ENCODE data around the gene RFNG. TPM values are rescaled to one million over a fixed set of nuclear protein-coding genes. Genes with fewer than 3 reads are reported as not detected.
A peak's percentile ranks its signal among the peaks of the same experiment; 100 is the strongest.

The RFNG gene
- total RNA-seq, 1 experiment from 2014 or later: 68.5 TPM

GRCh38 chr17:82022310-82022980 lies 29.2 kb downstream of the RFNG start, which contains the start of gene CENPX:
CENPX (minus strand) TSS chr17:82022878; CDS start chr17:82022861, 17 bp downstream.
- in situ Hi-C loops (cut with HindIII; ENCODE audit: low pct_unique_long_range_greater_than_20kb, low sequenced_read_pairs): no loop called here
- DNase-seq (ENCODE audit: low read depth): no peak

- DNase-seq (ENCODE audit: low read depth): no peak
- in situ Hi-C loops (cut with HindIII; ENCODE audit: low pct_unique_long_range_greater_than_20kb, low sequenced_read_pairs): no loop called here
Observed at GRCh38 chr17:82021900-82022309, 29.7 kb downstream of the RFNG start.

DNA sequence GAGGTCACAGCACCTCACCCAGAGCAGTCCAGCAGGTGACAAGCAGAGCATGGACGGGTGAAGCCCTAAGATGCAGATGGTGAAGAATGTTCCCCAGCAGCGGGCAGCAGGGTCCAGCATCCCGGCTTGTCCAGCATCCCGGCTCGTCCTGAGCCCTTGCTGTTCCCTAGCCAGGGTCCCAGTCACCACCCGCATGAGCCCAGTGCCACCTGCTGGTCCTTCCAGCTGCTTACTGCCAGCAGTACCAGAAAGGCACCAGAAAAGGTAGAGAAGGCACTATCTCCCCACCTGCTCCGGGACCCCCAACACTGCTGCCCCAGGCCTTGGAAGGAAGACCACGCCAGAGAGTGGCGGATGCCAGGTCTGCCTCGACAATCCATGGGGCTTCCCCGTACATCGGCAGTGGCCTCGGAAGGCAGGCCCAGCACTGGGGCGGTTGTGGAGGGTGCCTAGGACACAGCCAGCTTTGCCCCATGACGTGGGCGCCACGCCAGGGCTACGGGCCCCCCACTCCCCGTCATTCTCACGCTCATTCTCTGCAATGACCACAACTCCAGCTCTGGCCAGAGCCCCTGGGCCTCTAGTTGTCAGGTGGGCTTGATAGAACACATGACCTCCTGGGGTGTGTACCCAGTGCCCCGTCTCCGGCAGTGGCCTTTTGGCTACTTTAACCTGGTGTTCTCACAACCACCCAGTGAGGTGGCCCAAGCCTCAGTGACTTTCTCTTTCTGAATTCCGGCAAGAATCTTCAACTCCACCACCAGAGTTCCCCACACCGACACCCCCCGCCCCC lies 30.3 kb downstream of the RFNG start:
- in situ Hi-C loops (cut with HindIII; ENCODE audit: low pct_unique_long_range_greater_than_20kb, low sequenced_read_pairs): no loop called here
- peak; percentile 69 for DNase-seq (ENCODE audit: low read depth)

GRCh38 chr17:82020572-82021106 lies 31.0 kb downstream of the RFNG start:
- in situ Hi-C loops (cut with HindIII; ENCODE audit: low pct_unique_long_range_greater_than_20kb, low sequenced_read_pairs): no loop called here
- no peak for DNase-seq (ENCODE audit: low read depth)

DNA sequence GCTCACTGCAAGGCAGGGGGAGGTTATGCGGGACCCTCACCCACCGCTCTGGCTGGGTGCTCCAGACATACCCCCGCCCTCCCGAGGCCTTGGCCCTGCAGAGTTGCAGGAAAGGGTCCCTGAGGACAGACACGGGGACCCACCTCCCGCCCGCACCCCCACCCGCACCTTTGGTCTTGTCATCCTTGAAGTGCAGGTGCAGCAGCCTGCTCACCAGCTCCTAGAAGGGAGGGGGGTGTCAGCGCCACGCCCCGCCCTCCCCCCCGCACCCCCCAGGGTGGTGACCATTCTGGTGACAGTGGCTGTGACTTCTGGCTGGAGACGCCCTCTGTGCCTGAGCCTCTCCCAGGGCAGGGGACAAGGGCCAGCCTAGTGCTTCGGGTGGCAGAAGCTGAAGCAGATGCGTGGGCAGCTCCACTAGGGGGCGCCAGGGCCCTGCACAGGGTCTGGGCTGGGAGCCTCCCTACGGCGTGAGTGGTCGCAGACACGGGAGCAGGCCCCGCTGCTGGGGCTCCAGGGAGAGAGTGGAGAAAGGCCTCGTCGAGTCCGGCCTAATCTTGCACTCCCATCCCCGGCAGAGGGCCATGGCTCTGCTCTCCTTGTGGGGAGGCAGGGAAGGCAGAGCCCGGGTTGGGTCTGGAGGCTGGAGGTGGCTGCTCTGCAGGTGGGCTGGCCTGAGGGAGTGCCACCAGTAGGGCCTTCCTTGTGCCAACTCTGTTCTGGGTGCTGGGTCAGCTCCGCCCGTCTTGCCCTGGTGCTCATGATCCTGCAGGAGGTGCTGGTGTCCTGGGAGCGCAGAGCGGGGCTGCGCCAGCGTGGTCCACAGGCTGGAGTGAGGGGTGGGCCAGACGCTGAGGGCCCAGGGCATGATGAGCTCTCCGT lies 31.7 kb downstream of the RFNG start:
- in situ Hi-C loops (cut with HindIII; ENCODE audit: low pct_unique_long_range_greater_than_20kb, low sequenced_read_pairs): no loop called here
- DNase-seq (ENCODE audit: low read depth): peak; percentile 31

DNA sequence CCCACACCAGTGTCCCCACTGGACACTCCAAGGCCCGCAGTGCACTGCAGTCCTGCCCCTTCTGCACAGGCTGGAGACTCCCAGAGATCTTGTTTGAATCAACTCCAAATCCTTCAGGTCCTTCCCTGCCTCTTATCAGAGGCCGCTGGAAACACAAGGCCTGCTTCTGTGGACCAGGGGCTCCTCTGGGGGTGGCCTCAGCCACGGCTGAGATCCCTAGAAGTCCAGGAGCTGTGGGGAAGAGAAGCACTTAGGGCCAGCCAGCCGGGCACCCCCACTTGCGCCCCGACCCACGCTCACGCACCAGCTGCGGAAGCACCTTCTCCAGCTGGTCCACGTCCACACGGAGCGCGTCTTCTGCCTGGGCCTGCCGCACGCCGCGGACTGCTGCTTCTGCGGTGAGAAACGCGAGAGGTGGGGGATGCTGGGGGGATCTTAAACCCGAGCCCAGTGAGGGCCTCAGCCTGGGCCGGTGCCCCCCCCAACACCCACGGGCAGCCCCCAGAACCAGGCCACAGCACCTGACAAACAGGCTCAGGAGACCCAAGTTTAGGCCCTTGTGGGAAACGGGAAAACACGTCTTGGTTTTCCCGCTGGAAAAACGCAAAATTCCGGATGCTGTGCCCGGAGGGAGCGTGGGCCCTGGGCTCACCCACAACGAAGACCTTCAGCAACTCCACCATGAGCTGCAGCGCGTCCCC lies 32.5 kb downstream of the RFNG start:
- in situ Hi-C loops (cut with HindIII; ENCODE audit: low pct_unique_long_range_greater_than_20kb, low sequenced_read_pairs): no loop called here
- no peak for DNase-seq (ENCODE audit: low read depth)

DNA sequence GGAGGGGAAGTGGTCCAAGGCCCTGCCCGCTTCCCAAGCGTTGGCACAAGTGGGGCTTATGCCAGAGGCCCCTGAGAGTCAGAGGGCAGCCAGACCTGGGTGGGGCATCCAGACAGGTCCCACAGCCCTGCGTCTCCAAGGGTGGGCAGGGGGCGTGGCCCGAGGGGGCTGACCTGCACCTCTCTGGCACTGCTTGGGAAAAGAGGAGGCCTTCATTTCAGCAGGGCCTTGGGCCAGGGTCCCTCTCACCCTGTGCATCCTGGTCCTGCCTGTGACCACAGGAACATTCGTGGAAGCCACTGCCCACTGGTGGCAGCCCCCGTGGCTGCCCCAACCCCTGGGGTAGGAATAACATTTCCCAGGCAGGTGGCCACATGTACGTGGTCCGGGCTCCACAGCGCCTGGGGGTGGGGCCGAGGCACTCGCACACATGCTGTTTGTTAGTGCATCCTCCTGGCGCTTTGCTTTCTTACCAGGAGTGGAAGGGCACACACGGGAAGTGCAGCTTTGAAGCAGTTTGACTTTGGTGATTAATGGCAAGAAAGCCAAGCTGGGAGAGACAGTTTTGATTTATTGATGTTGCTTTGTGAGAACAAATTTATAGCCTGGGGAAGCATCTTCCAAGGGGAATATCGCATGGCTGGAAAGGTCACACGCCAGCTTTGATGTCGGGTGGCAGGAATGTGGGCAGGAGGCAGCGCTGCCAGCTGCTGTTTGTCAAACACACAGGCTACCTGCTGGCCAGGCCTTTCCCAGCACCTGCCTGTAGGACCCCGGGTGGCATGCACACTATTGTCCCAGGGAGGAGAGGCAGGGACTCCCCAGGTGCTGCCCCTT lies 33.2 kb downstream of the RFNG start:
- in situ Hi-C loops (cut with HindIII; ENCODE audit: low pct_unique_long_range_greater_than_20kb, low sequenced_read_pairs): no loop called here
- DNase-seq (ENCODE audit: low read depth): no peak

GRCh38 chr17:82017612-82018151 lies 33.9 kb downstream of the RFNG start:
- in situ Hi-C loops (cut with HindIII; ENCODE audit: low pct_unique_long_range_greater_than_20kb, low sequenced_read_pairs): no loop called here
- no peak for DNase-seq (ENCODE audit: low read depth)

GRCh38 chr17:82016875-82017459 lies 34.6 kb downstream of the RFNG start:
- DNase-seq (ENCODE audit: low read depth): no peak
- in situ Hi-C loops (cut with HindIII; ENCODE audit: low pct_unique_long_range_greater_than_20kb, low sequenced_read_pairs): no loop called here

DNA sequence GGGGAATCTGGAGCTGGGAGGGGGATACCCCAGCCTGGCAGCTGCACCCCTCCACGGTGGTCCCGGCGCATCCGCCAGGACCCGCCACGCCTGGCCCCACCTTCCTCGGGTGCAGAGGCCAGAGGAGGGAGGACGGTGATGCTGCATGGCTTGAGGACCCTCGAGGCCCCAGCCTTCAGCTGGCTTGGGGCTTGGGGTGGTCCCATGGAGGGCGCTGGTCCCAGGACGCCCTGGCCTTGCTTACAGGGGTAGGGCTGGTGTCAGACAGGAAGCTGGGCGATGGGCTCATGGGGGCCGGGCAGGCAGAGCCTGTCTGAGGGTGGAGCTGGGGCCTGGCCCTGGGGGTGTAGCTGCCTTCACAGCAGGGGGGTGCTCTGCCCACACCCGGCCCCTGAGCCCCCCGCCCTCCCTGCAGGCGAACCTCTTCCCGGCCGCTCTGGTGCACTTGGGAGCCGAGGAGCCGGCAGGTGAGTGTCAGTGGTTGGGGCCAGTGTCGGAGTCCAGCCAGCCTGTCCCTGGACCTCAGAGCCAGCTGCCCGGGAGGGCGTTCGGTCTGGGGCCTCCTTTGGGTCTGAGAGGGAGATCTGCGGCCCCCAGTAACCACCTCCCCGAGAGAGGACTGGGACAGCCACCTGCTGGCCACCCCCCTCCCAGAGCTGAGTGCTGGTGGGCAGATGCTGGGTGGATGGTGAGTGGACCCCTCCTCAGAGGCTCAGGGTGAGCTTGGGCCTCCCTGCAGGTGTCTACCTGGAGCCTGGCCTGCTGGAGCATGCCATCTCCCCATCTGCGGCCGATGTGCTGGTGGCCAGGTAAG lies 35.3 kb downstream of the RFNG start:
- in situ Hi-C loops (cut with HindIII; ENCODE audit: low pct_unique_long_range_greater_than_20kb, low sequenced_read_pairs): no loop called here
- no peak for DNase-seq (ENCODE audit: low read depth)

- in situ Hi-C loops (cut with HindIII; ENCODE audit: low pct_unique_long_range_greater_than_20kb, low sequenced_read_pairs): no loop called here
- DNase-seq (ENCODE audit: low read depth): no peak
Observed at GRCh38 chr17:82015311-82015971, 36.2 kb downstream of the RFNG start.

- in situ Hi-C loops (cut with HindIII; ENCODE audit: low pct_unique_long_range_greater_than_20kb, low sequenced_read_pairs): no loop called here
- DNase-seq (ENCODE audit: low read depth): no peak
Observed at GRCh38 chr17:82014971-82015310, 36.7 kb downstream of the RFNG start.

DNA sequence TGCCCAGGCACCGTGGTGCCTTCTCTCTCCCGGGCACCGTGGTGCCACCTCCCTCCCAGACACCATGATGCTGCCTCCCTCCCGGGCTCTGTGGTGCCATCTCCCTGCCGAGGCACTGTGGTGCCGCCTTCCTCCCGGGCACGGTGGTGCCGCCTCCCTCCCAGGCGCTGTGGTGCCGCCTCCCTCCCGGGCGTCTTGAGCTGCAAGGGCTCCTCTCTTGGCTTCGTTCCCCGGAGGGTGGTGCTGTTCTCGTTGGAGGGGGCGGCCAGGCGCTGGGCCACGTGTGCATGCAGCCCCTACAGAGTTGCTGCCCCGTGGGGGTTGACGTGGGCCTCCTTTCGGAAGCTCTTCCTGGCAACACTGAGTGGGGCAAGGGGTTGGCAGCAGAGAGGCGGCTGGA lies 37.2 kb downstream of the RFNG start:
- DNase-seq (ENCODE audit: low read depth): no peak
- in situ Hi-C loops (cut with HindIII; ENCODE audit: low pct_unique_long_range_greater_than_20kb, low sequenced_read_pairs): no loop called here

DNA sequence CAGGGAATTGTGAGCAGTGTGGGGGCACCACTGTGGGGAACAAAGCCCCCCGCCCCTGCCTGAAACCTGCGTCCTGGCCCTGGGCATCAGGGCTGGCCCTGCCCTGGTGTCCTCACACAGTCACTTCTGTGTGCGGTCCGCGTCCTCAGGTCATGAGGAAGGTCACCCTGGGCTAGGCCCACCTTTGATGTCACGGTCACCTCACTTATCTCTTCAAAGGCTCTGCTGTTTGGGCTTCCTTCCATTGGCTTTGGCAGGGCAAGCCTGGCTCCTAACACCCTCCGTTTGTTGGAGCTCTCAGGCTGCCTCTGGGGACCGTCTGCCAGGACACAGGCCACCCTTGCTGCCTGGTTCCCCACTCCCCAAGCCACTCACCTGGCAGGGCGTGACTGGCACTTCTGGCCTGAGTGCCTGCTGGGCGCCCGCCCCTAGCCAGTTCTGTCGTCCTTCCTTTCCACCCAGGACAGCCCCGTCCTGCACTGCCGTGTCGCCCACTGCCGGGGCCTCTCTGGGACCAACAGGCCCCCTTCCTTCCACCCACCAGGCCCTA lies 37.8 kb downstream of the RFNG start:
- in situ Hi-C loops (cut with HindIII; ENCODE audit: low pct_unique_long_range_greater_than_20kb, low sequenced_read_pairs): no loop called here
- no peak for DNase-seq (ENCODE audit: low read depth)

GRCh38 chr17:82013341-82013740 lies 38.3 kb downstream of the RFNG start:
- no peak for DNase-seq (ENCODE audit: low read depth)
- in situ Hi-C loops (cut with HindIII; ENCODE audit: low pct_unique_long_range_greater_than_20kb, low sequenced_read_pairs): no loop called here
